Ishikawa (cell line): ENCODE data around the gene PDE11A.

Experiments
- CREB1 ChIP-seq: IDR thresholded peaks from 2 replicates; pipeline ENCODE4 v1.6.1; 2012; ENCODE audit warnings: low read depth
- EGR1 ChIP-seq: IDR thresholded peaks from 2 replicates; pipeline ENCODE4 v1.6.1; 2012
- EP300 ChIP-seq: IDR thresholded peaks from 2 replicates; pipeline ENCODE4 v1.6.1; 2012; ENCODE audit warnings: borderline replicate concordance
- FOXM1 ChIP-seq: IDR thresholded peaks from 2 replicates; pipeline ENCODE4 v1.6.1; 2012; ENCODE audit warnings: low read depth, borderline replicate concordance
- RAD21 ChIP-seq: IDR thresholded peaks from 2 replicates; pipeline ENCODE4 v1.6.1; 2012; ENCODE audit warnings: low read depth
- TAF1 ChIP-seq: IDR thresholded peaks from 2 replicates; pipeline ENCODE4 v1.6.1; 2012; ENCODE audit warnings: low read depth, mild to moderate bottlenecking
- YY1 ChIP-seq: IDR thresholded peaks from 2 replicates; pipeline ENCODE4 v1.6.1; 2012; ENCODE audit warnings: low read depth
- TF ChIP-seq, protein P1 (sequence below): IDR thresholded peaks from 2 replicates; pipeline ENCODE4 v1.6.1; 2012

DNA sequence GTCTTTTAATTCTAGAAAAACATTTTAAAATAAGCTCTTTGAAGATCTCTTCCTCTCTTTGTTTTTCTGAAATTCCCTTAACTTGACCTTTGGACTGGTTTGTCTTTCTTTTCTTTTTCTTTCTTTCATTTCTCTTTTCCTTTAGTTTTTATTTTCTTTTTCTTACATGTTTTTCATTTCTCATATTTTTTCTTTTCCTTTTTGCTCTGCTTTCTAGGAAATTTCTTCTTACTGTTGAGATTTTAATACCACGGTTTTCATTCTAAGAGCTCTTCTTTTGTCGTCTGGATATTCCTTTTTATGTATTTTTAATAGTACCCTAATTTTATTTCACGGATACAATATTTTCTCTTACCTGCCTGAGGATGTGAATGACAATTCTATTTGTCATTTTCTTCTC, 342.2 kb downstream of the PDE11A start:
- no peak for TF ChIP-seq EP300
- TF ChIP-seq EGR1: no peak
- TF ChIP-seq, protein P1, sequence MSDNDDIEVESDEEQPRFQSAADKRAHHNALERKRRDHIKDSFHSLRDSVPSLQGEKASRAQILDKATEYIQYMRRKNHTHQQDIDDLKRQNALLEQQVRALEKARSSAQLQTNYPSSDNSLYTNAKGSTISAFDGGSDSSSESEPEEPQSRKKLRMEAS: no peak
- no peak for TF ChIP-seq CREB1
- no peak for TF ChIP-seq RAD21
- no peak for TF ChIP-seq FOXM1
- no peak for TF ChIP-seq YY1
- TF ChIP-seq TAF1: no peak
